ENCODE data around the gene TNNT2.

The TNNT2 gene

DNA sequence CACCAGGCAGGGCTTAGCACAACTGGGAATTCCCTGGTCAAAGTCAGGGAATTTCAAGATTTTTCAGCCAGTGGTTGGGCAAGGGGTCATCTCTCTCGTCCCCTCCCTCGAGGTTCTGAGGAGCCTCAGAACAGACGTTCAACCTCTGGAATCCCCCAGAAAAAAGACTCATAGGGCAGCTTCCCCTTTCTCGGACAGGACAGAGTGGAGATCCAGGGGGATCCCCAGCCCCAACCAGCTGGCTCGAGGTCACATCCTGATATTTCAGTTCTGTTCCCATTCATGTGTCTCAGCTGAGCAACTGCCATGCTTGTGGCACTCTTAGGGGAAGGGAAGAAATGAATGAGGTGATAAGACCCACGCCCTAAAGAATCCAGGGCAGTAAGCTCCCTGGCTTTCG lies 26.6 kb upstream of the TNNT2 start:
- in situ Hi-C loops (cut with HindIII; ENCODE audit: low sequenced_read_pairs): no loop called here

DNA sequence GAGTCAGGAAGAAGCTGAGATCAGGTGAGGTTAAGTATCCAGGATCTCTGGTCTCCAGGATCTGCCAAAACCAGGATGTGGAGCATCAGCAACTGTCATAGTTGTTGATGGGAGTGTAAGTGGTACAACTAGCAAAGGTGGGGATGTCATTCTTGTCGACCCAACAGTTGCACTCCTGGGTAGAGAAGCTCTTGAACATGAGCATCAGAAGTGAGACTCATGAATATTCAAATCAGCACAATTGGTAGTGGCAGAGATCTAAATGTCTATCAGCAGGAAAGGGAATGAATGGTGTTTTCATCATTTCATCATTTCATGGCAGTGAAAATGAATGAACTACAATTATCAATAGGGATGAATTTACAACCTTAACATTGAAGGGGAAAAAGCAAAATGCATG lies 25.9 kb upstream of the TNNT2 start:
- in situ Hi-C loops (cut with HindIII; ENCODE audit: low sequenced_read_pairs): no loop called here

GRCh38 chr1:201401700-201402099 lies 24.2 kb upstream of the TNNT2 start:
- in situ Hi-C loops (cut with HindIII; ENCODE audit: low sequenced_read_pairs): no loop called here

- in situ Hi-C loops (cut with HindIII; ENCODE audit: low sequenced_read_pairs): no loop called here
These were observed 23.4 kb upstream of the TNNT2 start for GRCh38 chr1:201400852-201401230.

GRCh38 chr1:201400212-201400851 lies 22.9 kb upstream of the TNNT2 start:
- in situ Hi-C loops (cut with HindIII; ENCODE audit: low sequenced_read_pairs): no loop called here

DNA sequence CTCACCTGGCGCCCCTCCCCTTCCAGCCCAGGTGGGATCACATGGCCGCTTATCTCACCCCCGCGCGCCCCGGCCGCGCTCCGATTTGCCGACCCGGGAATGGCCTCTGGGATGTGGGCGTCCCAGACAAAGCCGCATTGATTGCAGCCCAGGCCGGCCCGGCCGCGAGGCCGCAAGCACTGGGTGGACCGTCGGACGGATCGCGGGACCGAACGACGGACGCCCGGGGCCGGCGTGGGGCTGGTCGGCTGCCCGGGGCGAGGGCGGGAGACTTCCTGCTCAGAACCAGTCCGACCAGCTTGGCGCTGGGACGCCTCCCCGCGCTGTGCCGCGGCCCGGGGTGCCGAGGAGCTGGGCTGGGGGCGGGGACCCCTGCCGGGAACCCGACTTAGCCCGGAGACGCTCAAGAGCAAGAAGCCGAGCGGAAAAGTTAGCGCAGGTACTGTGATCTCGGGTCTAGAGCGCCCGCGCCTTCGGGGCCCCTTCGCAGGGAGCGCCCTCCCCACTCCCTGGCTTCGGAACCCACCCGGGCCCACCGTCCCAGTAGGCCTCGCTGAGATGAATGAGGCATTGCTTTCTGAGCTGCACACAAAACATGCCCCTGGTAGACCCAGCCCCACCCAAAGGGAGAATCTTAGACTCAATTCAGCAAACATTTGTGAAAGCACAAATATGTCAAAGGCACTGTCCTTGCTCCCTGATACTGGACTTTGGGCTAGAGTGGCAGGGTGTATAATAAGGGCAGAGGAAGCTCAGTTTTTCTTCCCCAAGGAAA lies 22.1 kb upstream of the TNNT2 start:
- in situ Hi-C loops (cut with HindIII; ENCODE audit: low sequenced_read_pairs): no loop called here

DNA sequence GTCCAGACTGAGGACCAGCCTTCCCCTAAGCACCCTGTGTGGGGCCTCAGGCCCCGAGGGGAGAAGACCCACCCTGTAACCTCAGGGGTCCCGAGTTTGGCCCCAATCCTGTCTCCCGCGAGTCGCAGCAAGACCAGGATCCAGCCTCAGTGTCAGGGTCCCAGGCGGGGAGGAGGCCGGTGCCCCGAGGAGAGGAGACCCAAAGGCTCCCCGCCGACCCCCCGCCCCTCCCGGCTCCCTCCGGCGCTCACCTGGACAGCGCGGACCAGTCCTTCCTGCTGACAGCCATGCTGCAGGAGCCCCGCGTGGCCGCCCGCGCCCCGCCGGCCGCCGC lies 21.5 kb upstream of the TNNT2 start, which contains the start of gene LAD1:
Gene LAD1 (minus strand): TSS at position 307 of the 334 bp plus-strand sequence. CDS start 18 bp downstream, at position 289.
- in situ Hi-C loops (cut with HindIII; ENCODE audit: low sequenced_read_pairs): no loop called here

GRCh38 chr1:201397675-201398074 lies 20.2 kb upstream of the TNNT2 start:
- in situ Hi-C loops (cut with HindIII; ENCODE audit: low sequenced_read_pairs): no loop called here

DNA sequence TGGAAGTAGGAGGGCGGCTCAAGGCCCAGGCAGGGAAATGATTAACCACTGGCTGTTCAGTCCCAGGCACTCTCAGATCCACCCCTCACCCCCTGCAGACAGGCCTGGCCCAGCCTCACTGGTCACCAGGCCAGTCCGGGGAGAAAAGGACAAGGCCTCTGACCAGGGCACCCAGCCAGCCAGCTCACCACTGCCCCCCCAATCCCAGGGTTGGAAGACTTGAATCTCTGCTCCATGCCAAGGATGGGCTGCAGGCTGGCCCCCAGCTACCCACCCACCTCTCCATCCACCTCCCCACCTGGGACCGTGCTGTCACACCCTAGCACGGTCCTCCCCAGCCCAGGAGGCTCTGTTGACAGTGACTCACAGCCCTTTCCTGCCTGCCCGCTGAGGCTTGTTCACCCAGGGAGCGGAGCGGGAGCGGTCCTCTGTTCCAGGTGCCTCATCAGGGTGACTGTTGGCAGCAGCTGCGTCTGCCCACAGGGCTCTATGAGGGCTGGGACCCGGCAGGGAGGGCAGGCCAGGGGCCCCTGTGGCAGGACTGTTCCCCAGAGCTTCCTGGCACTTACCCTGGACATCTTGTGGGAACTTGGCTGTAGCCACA lies 19.5 kb upstream of the TNNT2 start:
- in situ Hi-C loops (cut with HindIII; ENCODE audit: low sequenced_read_pairs): no loop called here

DNA sequence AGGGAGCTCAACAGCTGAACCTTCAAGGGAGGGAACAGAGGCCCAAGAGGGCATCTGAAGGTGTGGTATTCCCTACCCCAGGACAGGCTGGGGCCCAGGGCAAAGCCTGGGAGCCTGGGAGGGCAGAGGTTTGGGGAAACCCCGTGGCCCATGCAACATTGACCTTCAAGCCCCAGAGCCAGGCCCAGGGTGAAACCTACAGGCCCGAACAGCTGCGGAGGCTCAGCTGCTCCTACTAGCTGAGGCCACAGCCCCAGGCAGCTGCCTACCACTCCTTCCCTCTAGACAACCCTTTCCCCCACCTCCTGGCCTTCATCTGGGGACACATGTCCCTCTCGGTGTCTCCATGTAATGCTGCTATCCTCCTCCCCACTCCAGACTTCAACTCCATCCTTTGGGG lies 18.5 kb upstream of the TNNT2 start:
- in situ Hi-C loops (cut with HindIII; ENCODE audit: low sequenced_read_pairs): no loop called here

DNA sequence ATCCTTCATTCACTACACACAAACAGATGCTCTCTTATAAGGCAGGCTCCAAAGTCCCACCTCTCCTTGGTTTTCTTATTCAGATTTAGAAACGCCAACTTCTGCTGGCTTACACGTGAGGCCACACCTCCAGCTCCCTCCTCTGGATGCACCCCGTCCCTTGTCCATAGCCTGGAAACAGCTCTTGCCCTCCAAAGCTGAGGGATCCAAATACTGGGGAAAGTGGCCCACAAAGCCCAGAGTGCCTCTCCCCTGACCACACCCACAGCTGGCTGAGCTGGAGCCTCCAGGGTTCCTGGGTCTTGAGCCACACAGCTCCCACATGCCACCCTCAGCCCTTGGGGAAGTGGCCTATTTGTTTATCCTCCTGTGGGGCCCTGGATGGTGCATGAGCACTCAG lies 17.1 kb upstream of the TNNT2 start:
- in situ Hi-C loops (cut with HindIII; ENCODE audit: low sequenced_read_pairs): no loop called here

GRCh38 chr1:201393076-201393475 lies 15.6 kb upstream of the TNNT2 start:
- in situ Hi-C loops (cut with HindIII; ENCODE audit: low sequenced_read_pairs): no loop called here

DNA sequence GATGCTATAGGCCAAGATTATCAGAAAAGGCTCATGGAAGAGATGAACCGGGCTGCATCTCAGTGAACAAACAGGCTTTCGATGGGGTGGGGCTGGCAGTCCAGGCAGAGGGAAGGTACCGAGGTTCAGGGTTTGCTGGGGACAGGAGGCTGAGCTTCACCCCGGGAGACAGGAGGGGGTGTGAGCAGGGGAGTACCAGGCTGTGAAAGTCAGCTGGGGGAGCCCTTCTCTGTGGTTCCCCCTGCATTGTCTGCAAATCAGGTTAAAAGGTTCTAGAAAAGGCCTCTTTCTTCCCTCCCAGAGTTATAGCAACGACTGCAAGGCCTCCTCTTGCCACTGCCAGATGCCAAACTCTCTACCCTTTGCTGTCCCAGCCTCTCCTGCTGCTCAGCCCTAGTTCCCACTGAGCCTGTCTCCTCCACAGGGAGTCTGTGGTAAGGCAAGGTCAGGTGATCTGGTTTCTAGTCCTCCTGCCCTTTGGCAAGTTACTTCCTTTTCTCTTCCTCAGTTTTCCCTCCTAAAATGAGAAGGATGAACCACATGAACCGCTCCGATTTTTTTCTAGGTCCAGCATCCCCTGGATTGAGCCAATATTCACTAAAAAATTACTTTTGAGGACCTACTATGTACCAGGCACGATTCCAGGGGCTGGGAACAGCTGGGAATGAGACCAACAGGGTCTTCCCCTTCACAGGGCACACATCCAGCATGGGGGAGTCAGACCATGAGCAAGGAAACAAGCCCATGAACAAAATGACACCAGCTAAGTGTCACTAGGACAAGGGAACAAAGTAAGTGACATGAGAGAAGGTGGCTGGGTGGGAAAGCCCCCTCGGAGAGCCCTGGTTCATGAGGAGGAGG lies 14.4 kb upstream of the TNNT2 start:
- in situ Hi-C loops (cut with HindIII; ENCODE audit: low sequenced_read_pairs): no loop called here

GRCh38 chr1:201391225-201391624 lies 13.7 kb upstream of the TNNT2 start:
- in situ Hi-C loops (cut with HindIII; ENCODE audit: low sequenced_read_pairs): no loop called here

GRCh38 chr1:201389051-201389450 lies 11.6 kb upstream of the TNNT2 start:
- in situ Hi-C loops (cut with HindIII; ENCODE audit: low sequenced_read_pairs): no loop called here

- in situ Hi-C loops (cut with HindIII; ENCODE audit: low sequenced_read_pairs): no loop called here
These were observed 8.7 kb upstream of the TNNT2 start for GRCh38 chr1:201386208-201386607.

- in situ Hi-C loops (cut with HindIII; ENCODE audit: low sequenced_read_pairs): no loop called here
These were observed 7.9 kb upstream of the TNNT2 start for GRCh38 chr1:201385299-201385891.

- in situ Hi-C loops (cut with HindIII; ENCODE audit: low sequenced_read_pairs): no loop called here
These were observed 6.9 kb upstream of the TNNT2 start for GRCh38 chr1:201384406-201384782.

GRCh38 chr1:201383647-201384405 lies 6.3 kb upstream of the TNNT2 start:
- in situ Hi-C loops (cut with HindIII; ENCODE audit: low sequenced_read_pairs): no loop called here

GRCh38 chr1:201381130-201381529 lies 3.6 kb upstream of the TNNT2 start:
- in situ Hi-C loops (cut with HindIII; ENCODE audit: low sequenced_read_pairs): no loop called here

Data from DLD1 (cell line).